Body of pancreas (tissue), 4 donors: ENCODE data around the gene ANKH.

Experiments
- CTCF ChIP-seq, 7 experiments: fragments of 450-650 bp in 4 of 7; fragments of 200-600 bp in 3 of 7; sonication (generic) in 3 of 7; IDR thresholded peaks; one replicate each; pipeline ENCODE4 v1.5.1; 2016 to 2019; ENCODE audit warnings: antibody characterized with exemption in 7 of 7
- POLR2A ChIP-seq, 3 donors: fragments of 450-650 bp; IDR thresholded peaks; one replicate each; pipeline ENCODE4 v1.6.1; 2016; ENCODE audit warnings: antibody characterized with exemption in 3 of 3, mild to moderate bottlenecking in 2 of 3

- TF ChIP-seq POLR2A (IDR thresholded peaks at IDR 0.05) (no peak), CTCF (IDR thresholded peaks at IDR 0.05) (no peak)
These were observed 46.1 kb upstream of the ANKH start for GRCh38 chr5:14917719-14918118.
